Activated naive CD4-positive, alpha-beta T cell treated with anti-CD3 and anti-CD28 coated beads for 36 hours (primary cell): ENCODE measurements around the gene SLC22A31. TPM values are rescaled to one million over a fixed set of nuclear protein-coding genes. Genes with fewer than 3 reads are reported as not detected.
A peak's percentile ranks its signal among the peaks of the same experiment; 100 is the strongest.
"Not testable (repeated sequence)": the region's sequence is repeated elsewhere in the genome, so short reads cannot be mapped to it uniquely, and the experiment has no call there.

Experiments
- CTCF ChIA-PET: fragments of 350-600 bp; sonication (Branson Sonifier 250); formaldehyde crosslinking; loops from one replicate; lab custom pipeline; 2021; ENCODE audit warnings: antibody characterized with exemption; lab: Charles Lee
- DNase-seq: peaks from one replicate; pipeline ENCODE4 v3.0.0-alpha.2; 2020
- H3K27ac Mint-ChIP-seq: one replicate; pipeline ENCODE4 v1.8.0; 2021; ENCODE audit warnings: mild to moderate bottlenecking, mixed read lengths
- H3K27me3 Mint-ChIP-seq: one replicate; pipeline ENCODE4 v1.8.0; 2021; ENCODE audit warnings: low read depth, mixed read lengths
- H3K36me3 Mint-ChIP-seq: one replicate; pipeline ENCODE4 v1.8.0; 2021; ENCODE audit warnings: low read depth, mixed read lengths
- H3K4me1 Mint-ChIP-seq: one replicate; pipeline ENCODE4 v1.8.0; 2021; ENCODE audit warnings: low read depth, mixed read lengths
- H3K4me3 Mint-ChIP-seq: one replicate; pipeline ENCODE4 v1.8.0; 2021; ENCODE audit warnings: mild to moderate bottlenecking, moderate library complexity, mixed read lengths
- H3K9me3 Mint-ChIP-seq: one replicate; pipeline ENCODE4 v1.8.0; 2021; ENCODE audit warnings: mixed read lengths
- intact Hi-C: fragments of 100-400 bp; cut with micrococcal nuclease; formaldehyde crosslinking; loops from one replicate; pipeline ENCODE4 v1.15.1; 2023
- total RNA-seq, 2 experiments: library from RNA; stranded (reverse); gene quantifications; one replicate each; pipeline ENCODE4 v1.2.3, GENCODE V29; 2021

The SLC22A31 gene
- total RNA-seq, result under 1 TPM; 0.31 to 0.64 TPM

- Mint-ChIP-seq H3K27ac (no peak within 1 kb of the TSS), H3K4me3 (peak within 1 kb of the TSS; percentile 38)
Measured at GRCh38 chr16:89200124-89200849, at the start of gene SLC22A31. Gene SLC22A31, minus strand, starts transcription at chr16:89200537. Its CDS starts 36 bp downstream, at chr16:89200501.

GRCh38 chr16:89248196-89248982 lies 48.1 kb upstream of the SLC22A31 start:
- no peaks in the 10 kb centered on the region for H3K27me3 Mint-ChIP-seq
- H3K9me3 Mint-ChIP-seq, result peaks cover 5% of the 10 kb centered on the region
- CTCF ChIA-PET, result no interaction called here
- no peaks in the 10 kb centered on the region for H3K36me3 Mint-ChIP-seq
- peaks cover 2% of the 10 kb centered on the region for H3K4me1 Mint-ChIP-seq
- intact Hi-C loops, result loop anchor here (10.0 kb wide), 3 partner anchors 154 to 626 kb away; partner anchors contain the start of genes ACSF3, CHMP1A, SPATA33 and TCF25
- DNase-seq, result no peak
- peak overlapping the region; percentile 74 for H3K4me3 Mint-ChIP-seq
- H3K27ac Mint-ChIP-seq, result no peak overlapping the region

More at GRCh38 chr16:89200124-89200849, at the start of gene SLC22A31:
- CTCF ChIA-PET, result no interaction called here
- Mint-ChIP-seq H3K9me3 (no peaks in the 10 kb centered on the region), H3K36me3 (no peaks in the 10 kb centered on the region), H3K27me3 (peaks cover 32% of the 10 kb centered on the region), H3K4me1 (peaks cover 12% of the 10 kb centered on the region)
- intact Hi-C loops, result no loop called here
- DNase-seq, result no peak

DNA sequence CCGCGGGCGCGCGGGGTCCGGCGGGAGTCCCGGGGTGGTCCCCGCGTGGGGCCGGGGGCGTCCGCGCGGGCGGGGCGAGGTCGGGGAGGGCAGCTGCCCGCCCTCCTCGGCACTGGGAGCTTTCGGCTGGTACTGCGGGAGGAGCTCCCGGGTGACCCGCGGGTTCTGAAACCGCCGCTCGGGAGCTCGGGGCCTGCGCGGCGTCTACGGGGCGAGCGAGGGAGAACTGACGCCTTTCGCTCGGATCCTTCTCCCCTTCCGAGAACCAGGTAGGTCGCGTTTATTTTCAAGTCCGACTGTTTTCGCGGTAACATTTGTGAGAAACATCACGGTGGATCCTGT lies 47.4 kb upstream of the SLC22A31 start:
- not testable (repeated sequence) for H3K36me3 Mint-ChIP-seq, H3K27ac Mint-ChIP-seq, H3K4me1 Mint-ChIP-seq, DNase-seq, H3K9me3 Mint-ChIP-seq, H3K27me3 Mint-ChIP-seq
- CTCF ChIA-PET, result interaction anchor here (0.9 kb wide), 1 partner anchor 311 kb away, joined by 3 read pairs; no protein-coding TSS in a partner anchor
- peak overlapping the region; percentile 77 for H3K4me3 Mint-ChIP-seq
- intact Hi-C loops, result loop anchor here (2.0 to 10.0 kb wide), 5 partner anchors 153 to 627 kb away; partner anchors contain the start of genes ACSF3, CHMP1A, RPL13 and SPATA33

- no peaks in the 10 kb centered on the region for H3K36me3 Mint-ChIP-seq
- CTCF ChIA-PET, result interaction anchor here (0.8 to 1.1 kb wide), 3 partner anchors 8 to 312 kb away, joined by 3 to 5 read pairs (median 3); no protein-coding TSS in a partner anchor
- DNase-seq, result peak; percentile 96
- peak overlapping the region; percentile 77 for H3K4me3 Mint-ChIP-seq
- peaks cover 5% of the 10 kb centered on the region for H3K9me3 Mint-ChIP-seq
- H3K4me1 Mint-ChIP-seq, result peaks cover 7% of the 10 kb centered on the region
- H3K27me3 Mint-ChIP-seq, result no peaks in the 10 kb centered on the region
- intact Hi-C loops, result loop anchor here (2.0 to 10.0 kb wide), 5 partner anchors 152 to 628 kb away; partner anchors contain the start of genes ACSF3, CHMP1A, RPL13 and SPATA33
- H3K27ac Mint-ChIP-seq, result no peak overlapping the region
Measured at GRCh38 chr16:89246903-89247733, 46.8 kb upstream of the SLC22A31 start.

- Mint-ChIP-seq H3K27me3 (no peaks in the 10 kb centered on the region), H3K9me3 (peaks cover 5% of the 10 kb centered on the region), H3K27ac (no peak overlapping the region), H3K4me3 (peak overlapping the region; percentile 64), H3K36me3 (no peaks in the 10 kb centered on the region), H3K4me1 (peaks cover 9% of the 10 kb centered on the region)
- CTCF ChIA-PET, result interaction anchor here (0.8 to 1.1 kb wide), 2 partner anchors 8 to 110 kb away, joined by 3 to 5 read pairs; no protein-coding TSS in a partner anchor
- no peak for DNase-seq
- intact Hi-C loops, result loop anchor here (2.0 to 10.0 kb wide), 5 partner anchors 152 to 628 kb away; partner anchors contain the start of genes ACSF3, CHMP1A, RPL13 and SPATA33
Measured at GRCh38 chr16:89246383-89246902, 46.1 kb upstream of the SLC22A31 start.

- H3K4me1 Mint-ChIP-seq, result peaks cover 15% of the 10 kb centered on the region
- intact Hi-C loops, result loop anchor here (5.0 to 10.0 kb wide), 4 partner anchors 43 to 630 kb away; partner anchors contain the start of genes ACSF3, CHMP1A, SPATA33 and TCF25
- H3K4me3 Mint-ChIP-seq, result no peak overlapping the region
- CTCF ChIA-PET, result no interaction called here
- H3K27ac Mint-ChIP-seq, result no peak overlapping the region
- peaks cover 1% of the 10 kb centered on the region for H3K9me3 Mint-ChIP-seq
- no peaks in the 10 kb centered on the region for H3K27me3 Mint-ChIP-seq
- peaks cover 2% of the 10 kb centered on the region for H3K36me3 Mint-ChIP-seq
- DNase-seq, result no peak
Measured at GRCh38 chr16:89244754-89245153, 44.4 kb upstream of the SLC22A31 start.

GRCh38 chr16:89244264-89244663 lies 43.9 kb upstream of the SLC22A31 start:
- DNase-seq, H3K27ac Mint-ChIP-seq, H3K9me3 Mint-ChIP-seq, CTCF ChIA-PET, H3K36me3 Mint-ChIP-seq, H3K4me3 Mint-ChIP-seq, H3K27me3 Mint-ChIP-seq: not testable (repeated sequence)
- peaks cover 16% of the 10 kb centered on the region for H3K4me1 Mint-ChIP-seq
- intact Hi-C loops, result loop anchor here (5.0 to 10.0 kb wide), 4 partner anchors 43 to 631 kb away; partner anchors contain the start of genes ACSF3, CHMP1A, SPATA33 and TCF25

DNA sequence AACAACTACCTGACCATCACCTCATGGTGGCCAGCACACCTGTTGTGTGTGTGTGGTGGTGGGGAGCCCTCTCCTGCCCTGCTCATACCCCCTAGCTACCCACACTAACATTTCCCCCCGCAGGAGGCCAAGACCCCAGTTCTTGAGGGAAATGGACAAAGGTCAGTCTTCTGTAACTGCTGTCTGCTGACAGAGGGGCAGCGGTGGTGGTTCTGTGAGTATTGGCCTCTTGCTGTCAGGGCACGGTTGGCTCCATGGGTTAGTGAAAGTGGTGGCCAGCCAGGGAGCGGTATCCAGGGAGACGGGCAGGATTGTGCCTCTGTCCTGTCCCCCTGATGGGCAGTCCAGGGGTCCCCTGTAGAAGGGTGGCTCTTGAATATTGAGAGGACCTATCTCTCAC lies 43.3 kb upstream of the SLC22A31 start:
- no peak overlapping the region for H3K4me3 Mint-ChIP-seq
- H3K4me1 Mint-ChIP-seq, result peaks cover 16% of the 10 kb centered on the region
- H3K27ac Mint-ChIP-seq, result no peak overlapping the region
- CTCF ChIA-PET, result no interaction called here
- DNase-seq, result no peak
- intact Hi-C loops, result loop anchor here (5.0 to 10.0 kb wide), 4 partner anchors 44 to 631 kb away; partner anchors contain the start of genes ACSF3, CHMP1A, SPATA33 and TCF25
- H3K9me3 Mint-ChIP-seq, result no peaks in the 10 kb centered on the region
- H3K36me3 Mint-ChIP-seq, result peaks cover 2% of the 10 kb centered on the region
- no peaks in the 10 kb centered on the region for H3K27me3 Mint-ChIP-seq

DNA sequence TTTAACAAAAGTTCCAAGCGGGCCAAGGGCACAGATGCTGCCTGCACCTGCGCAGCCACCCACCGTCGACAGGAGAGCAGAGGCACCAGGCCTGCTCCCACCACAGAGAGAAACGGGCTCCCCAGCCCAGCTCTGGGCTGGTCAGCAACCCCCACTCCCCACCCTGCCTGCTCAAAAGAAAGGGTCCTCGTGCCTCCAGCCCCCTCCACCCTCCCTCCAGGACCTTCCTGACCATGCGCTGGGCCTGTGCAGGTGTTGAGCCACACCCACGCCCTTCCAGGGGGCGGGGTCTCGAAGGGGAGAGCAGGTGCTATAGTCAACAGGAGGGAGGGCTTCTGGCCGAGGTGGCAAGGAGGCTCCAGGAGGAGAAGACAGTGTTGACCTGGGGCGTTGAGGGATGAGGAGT lies 42.5 kb upstream of the SLC22A31 start:
- Mint-ChIP-seq H3K4me3 (peak overlapping the region; percentile 21), H3K9me3 (no peaks in the 10 kb centered on the region), H3K36me3 (peaks cover 2% of the 10 kb centered on the region), H3K27ac (no peak overlapping the region), H3K27me3 (no peaks in the 10 kb centered on the region), H3K4me1 (peaks cover 16% of the 10 kb centered on the region)
- no peak for DNase-seq
- CTCF ChIA-PET, result interaction anchor here (1.2 kb wide), 1 partner anchor 47 kb away, joined by 5 read pairs; no protein-coding TSS in a partner anchor
- intact Hi-C loops, result loop anchor here (5.0 to 10.0 kb wide), 4 partner anchors 45 to 632 kb away; partner anchors contain the start of genes ACSF3, CHMP1A, SPATA33 and TCF25

DNA sequence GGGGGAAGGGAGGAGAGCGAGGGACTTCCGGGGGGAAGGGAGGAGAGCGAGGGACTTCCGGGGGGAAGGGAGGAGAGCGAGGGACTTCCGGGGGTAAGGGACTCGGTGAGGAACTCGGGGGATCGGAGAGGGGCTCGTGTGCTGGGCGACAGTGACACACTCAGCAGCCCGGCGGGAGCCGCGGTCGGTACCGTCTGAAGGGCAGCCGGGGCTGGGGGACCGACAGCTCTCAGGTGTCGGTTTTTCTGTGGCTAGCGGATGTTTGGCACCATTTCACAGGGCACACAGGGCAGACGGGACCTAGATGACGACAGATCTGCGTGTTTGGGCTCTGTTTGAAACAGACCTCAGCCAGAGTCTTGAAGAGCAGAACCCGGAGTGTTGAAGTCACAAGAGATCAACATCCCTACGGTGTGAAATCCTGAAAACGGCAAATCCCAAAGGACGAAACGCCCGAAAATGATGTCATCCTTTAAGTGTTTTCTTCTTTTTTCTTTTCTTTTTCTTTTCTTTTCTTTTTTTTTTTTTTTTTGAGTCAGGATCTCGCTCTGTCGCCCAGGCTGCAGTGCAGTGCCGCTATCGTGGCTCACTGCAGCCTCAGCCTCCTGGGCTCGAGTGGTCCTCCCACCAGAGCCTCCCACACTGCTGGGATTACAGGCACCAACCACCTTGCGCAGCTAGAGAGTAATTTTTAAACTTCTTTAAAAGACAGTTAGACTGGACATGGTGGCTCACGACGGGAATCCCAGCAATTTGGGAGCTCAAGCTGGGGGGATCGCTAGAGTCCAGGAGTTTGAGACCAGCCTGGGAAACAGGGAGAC lies 41.1 kb upstream of the SLC22A31 start:
- H3K36me3 Mint-ChIP-seq, result peaks cover 2% of the 10 kb centered on the region
- H3K4me1 Mint-ChIP-seq, result peaks cover 16% of the 10 kb centered on the region
- CTCF ChIA-PET, result interaction anchor here (1.0 to 1.8 kb wide), 8 partner anchors 9 to 269 kb away, joined by 3 to 5 read pairs (median 4); no protein-coding TSS in a partner anchor
- intact Hi-C loops, result loop anchor here (1.0 to 10.0 kb wide), 8 partner anchors 25 to 633 kb away; partner anchors contain the start of genes ACSF3, ANKRD11, CHMP1A and SPATA33
- no peaks in the 10 kb centered on the region for H3K9me3 Mint-ChIP-seq
- H3K27me3 Mint-ChIP-seq, result no peaks in the 10 kb centered on the region
- peak overlapping the region; percentile 95 for H3K4me3 Mint-ChIP-seq
- peak overlapping the region; percentile 95 for H3K27ac Mint-ChIP-seq
- peak; percentile 77 for DNase-seq
